ENCODE measurements around the gene TSPAN9.

GRCh38 chr12:3091038-3091319, 13.8 kb downstream of the TSPAN9 start:
- no peak for TF ChIP-seq FOSL1 (IDR thresholded peaks at IDR 0.05; ENCODE audit: low read depth)
- TF ChIP-seq CTCF (IDR thresholded peaks at IDR 0.05 in 2 of 3, conservative IDR thresholded peaks at IDR 0.05 in 1 of 3; ENCODE audit: borderline replicate concordance in 1 of 3, insufficient read depth in 1 of 3, low read depth in 2 of 3, low read length in 2 of 3), result no peak
- no peak for TF ChIP-seq RAD21 (IDR thresholded peaks at IDR 0.05; ENCODE audit: low read depth)
- TF ChIP-seq SP1 (IDR thresholded peaks at IDR 0.05; ENCODE audit: low read depth), result no peak
- TF ChIP-seq EZH2 (IDR thresholded peaks at IDR 0.05), result no peak
- TF ChIP-seq SIN3A (IDR thresholded peaks at IDR 0.05; ENCODE audit: low read depth), result no peak
- no peak for TF ChIP-seq POLR2AphosphoS5 (IDR thresholded peaks at IDR 0.05; ENCODE audit: low read depth, low read length)
- no peak for TF ChIP-seq MAX (IDR thresholded peaks at IDR 0.05)
- TF ChIP-seq EGR1 (IDR thresholded peaks at IDR 0.05; ENCODE audit: low read depth), result no peak
- TF ChIP-seq ZNF274 (IDR thresholded peaks at IDR 0.05; ENCODE audit: low read depth, low read length), result no peak
- no peak for TF ChIP-seq JUND (IDR thresholded peaks at IDR 0.05)
- TF ChIP-seq TCF7L2 (IDR thresholded peaks at IDR 0.05; ENCODE audit: borderline replicate concordance, extremely low read depth, insufficient read depth, insufficient read length), result no peak
- TF ChIP-seq ZFX (IDR thresholded peaks at IDR 0.05), result no peak
- no peak for TF ChIP-seq ELF1 (IDR thresholded peaks at IDR 0.05; ENCODE audit: borderline replicate concordance, low read depth)

All from HCT116 (cell line).